Sigmoid colon (tissue), 4 donors: ENCODE results near the gene SH3RF3.

Experiments used
- CTCF ChIP-seq, 4 experiments: fragments of 450-650 bp in 3 of 4; fragments of 200-600 bp in 1 of 4; IDR thresholded peaks; one replicate each; pipeline ENCODE4 v1.5.1; 2016 to 2019; ENCODE audit warnings: antibody characterized with exemption in 4 of 4, mild to moderate bottlenecking in 3 of 4, moderate library complexity in 2 of 4
- EP300 ChIP-seq, 4 donors: sonication (generic); formaldehyde crosslinking; IDR thresholded peaks; one replicate each; pipeline ENCODE4 v1.6.1; 2017; ENCODE audit warnings: antibody characterized with exemption in 4 of 4
- POLR2A ChIP-seq, 2 donors: fragments of 450-650 bp; IDR thresholded peaks; one replicate each; pipeline ENCODE4 v1.6.1; 2016; ENCODE audit warnings: antibody characterized with exemption in 2 of 2, mild to moderate bottlenecking in 2 of 2, moderate library complexity in 2 of 2
- POLR2AphosphoS5 ChIP-seq, 4 donors: sonication (generic); formaldehyde crosslinking; IDR thresholded peaks; one replicate each; pipeline ENCODE4 v1.6.1; 2017; ENCODE audit warnings: antibody characterized with exemption in 4 of 4

GRCh38 chr2:109516445-109517117 lies 387.6 kb downstream of the SH3RF3 start:
- TF ChIP-seq CTCF (IDR thresholded peaks at IDR 0.05) (peak in 1 of 4 experiments; percentile 32), POLR2AphosphoS5 (IDR thresholded peaks at IDR 0.05) (no peak), POLR2A (IDR thresholded peaks at IDR 0.05) (no peak), EP300 (IDR thresholded peaks at IDR 0.05) (no peak)
